H1 (cell line): ENCODE measurements around the gene MAPK14. TPM values are rescaled to one million over a fixed set of nuclear protein-coding genes. Genes with fewer than 3 reads are reported as not detected.

Experiments
- CTCF ChIA-PET: fragments of 300-600 bp; sonication (Branson Sonifier 250); formaldehyde crosslinking; loops from one replicate; lab custom pipeline; 2021; ENCODE audit not compliant: partially characterized antibody; lab: Charles Lee
- POLR2A ChIA-PET: fragments of 300-600 bp; sonication (Branson Sonifier 250); formaldehyde crosslinking; loops from one replicate; lab custom pipeline; 2021; ENCODE audit warnings: inconsistent platforms; ENCODE audit not compliant: partially characterized antibody; lab: Charles Lee
- DNase-seq, 2 experiments: peaks; one replicate each; pipeline versions ENCODE4 v3.0.0 to v3.0.0-alpha.2; 2010 to 2022; ENCODE audit warnings: low spot score in 2 of 2, low read depth in 1 of 2, mixed read lengths in 1 of 2
- FAIRE-seq: peaks from 2 replicates; lab custom pipeline; 2011; peaks lifted over from hg19 to GRCh38; lab: Jason Lieb, UNC
- H2AFZ ChIP-seq: 2 replicates; pipeline ENCODE4 v1.8.1; 2012; ENCODE audit warnings: low read length, inconsistent platforms
- H2AK5ac ChIP-seq: 2 replicates; pipeline ENCODE4 v1.6.1; 2013; ENCODE audit warnings: low read depth, low read length
- H2BK120ac ChIP-seq: replicated peaks from 2 replicates; pipeline ENCODE3; 2013; ENCODE audit warnings: low read depth, low read length, inconsistent platforms
- H2BK12ac ChIP-seq: 2 replicates; pipeline ENCODE4 v1.6.1; 2013; ENCODE audit warnings: low read depth, low read length
- H2BK15ac ChIP-seq: 2 replicates; pipeline ENCODE4 v1.6.1; 2013; ENCODE audit warnings: low read length
- H2BK20ac ChIP-seq: 2 replicates; pipeline ENCODE4 v1.6.1; 2013; ENCODE audit warnings: low read length
- H2BK5ac ChIP-seq: 2 replicates; pipeline ENCODE4 v1.6.1; 2013; ENCODE audit warnings: low read depth, low read length
- H3K14ac ChIP-seq: 2 replicates; pipeline ENCODE4 v1.6.1; 2013; ENCODE audit warnings: inconsistent platforms; ENCODE audit not compliant: insufficient read length
- H3K18ac ChIP-seq: 2 replicates; pipeline ENCODE4 v1.6.1; 2013; ENCODE audit warnings: low read length; ENCODE audit errors: extremely low read depth
- H3K23ac ChIP-seq: 2 replicates; pipeline ENCODE4 v1.6.1; 2013; ENCODE audit warnings: inconsistent platforms; ENCODE audit not compliant: insufficient read length
- H3K23me2 ChIP-seq: 2 replicates; pipeline ENCODE4 v1.6.1; 2013; ENCODE audit warnings: low read depth, low read length
- H3K27ac ChIP-seq: 2 replicates; pipeline ENCODE4 v1.6.1; 2011; ENCODE audit warnings: low read depth, low read length, inconsistent platforms
- H3K27me3 ChIP-seq, 4 experiments: replicated peaks in 1 of 4; 1 replicate in 1 of 4; 2 replicates in 3 of 4; pipeline versions ENCODE4 v1.6.1 to v1.8.1; 2011 to 2013; ENCODE audit warnings: low read length in 3 of 4, mild to moderate bottlenecking in 3 of 4, inconsistent platforms in 2 of 4, mixed read lengths in 2 of 4, moderate library complexity in 1 of 4; ENCODE audit not compliant: control insufficient read depth in 3 of 4, insufficient read depth in 3 of 4; ENCODE audit errors: extremely low read depth in 1 of 4
- H3K36me3 ChIP-seq, 4 experiments: 2 replicates each; pipeline versions ENCODE4 v1.6.1 to v1.8.1; 2011 to 2013; ENCODE audit warnings: mild to moderate bottlenecking in 4 of 4, low read length in 3 of 4, moderate library complexity in 2 of 4, control low read depth in 1 of 4, inconsistent platforms in 1 of 4; ENCODE audit not compliant: insufficient read depth in 4 of 4, control insufficient read depth in 2 of 4
- H3K4ac ChIP-seq: replicated peaks from 2 replicates; pipeline ENCODE3; 2013; ENCODE audit warnings: low read length, low read depth, mixed read lengths, inconsistent platforms; ENCODE audit not compliant: insufficient read length
- H3K4me1 ChIP-seq, 4 experiments: replicated peaks in 1 of 4; 1 replicate in 1 of 4; 2 replicates in 3 of 4; pipeline versions ENCODE4 v1.6.1 to v1.8.1; 2011 to 2013; ENCODE audit warnings: low read length in 3 of 4, inconsistent platforms in 2 of 4, mixed read lengths in 1 of 4; ENCODE audit not compliant: insufficient read depth in 4 of 4, control insufficient read depth in 3 of 4
- H3K4me2 ChIP-seq, 2 experiments: 2 replicates each; pipeline versions ENCODE4 v1.6.1 to v1.8.1; 2011 to 2013; ENCODE audit warnings: low read depth in 2 of 2, low read length in 2 of 2, control low read depth in 1 of 2, inconsistent platforms in 1 of 2, mild to moderate bottlenecking in 1 of 2; ENCODE audit not compliant: insufficient read depth in 1 of 2
- H3K4me3 ChIP-seq, 4 experiments: fragments of 200-600, 300-600 bp in 1 of 4; sonication (generic), shearing (Covaris generic), sonication (Bioruptor Twin) in 1 of 4; 2 replicates each; pipeline versions ENCODE4 v1.5.1 to v1.8.1; 2011 to 2016; ENCODE audit warnings: low read length in 4 of 4, low read depth in 3 of 4, control low read depth in 2 of 4, inconsistent platforms in 2 of 4, mild to moderate bottlenecking in 2 of 4, mixed read lengths in 1 of 4, moderate library complexity in 1 of 4; ENCODE audit not compliant: insufficient read depth in 2 of 4; ENCODE audit errors: extremely low read depth in 1 of 4
- H3K56ac ChIP-seq: replicated peaks from 2 replicates; pipeline ENCODE3; 2013; ENCODE audit warnings: low read depth, mild to moderate bottlenecking, mixed read lengths, low read length, inconsistent platforms; ENCODE audit not compliant: insufficient read length
- H3K79me1 ChIP-seq: 2 replicates; pipeline ENCODE4 v1.6.1; 2013; ENCODE audit warnings: low read depth, low read length, control low read depth
- H3K79me2 ChIP-seq, 2 experiments: 2 replicates each; pipeline versions ENCODE4 v1.6.1 to v1.8.1; 2012 to 2013; ENCODE audit warnings: low read length in 2 of 2, mild to moderate bottlenecking in 2 of 2, inconsistent platforms in 1 of 2; ENCODE audit not compliant: insufficient read depth in 2 of 2, control insufficient read depth in 1 of 2
- H3K9ac ChIP-seq, 4 experiments: replicated peaks in 1 of 4; 1 replicate in 1 of 4; 2 replicates in 3 of 4; pipeline versions ENCODE4 v1.6.1 to v1.8.1; 2011 to 2013; ENCODE audit warnings: low read depth in 3 of 4, low read length in 3 of 4, control low read depth in 2 of 4, mild to moderate bottlenecking in 2 of 4, moderate library complexity in 2 of 4, inconsistent platforms in 1 of 4; ENCODE audit errors: extremely low read depth in 1 of 4
- H3K9me3 ChIP-seq, 2 experiments: 2 replicates each; pipeline versions ENCODE4 v1.6.1 to v1.8.1; 2012 to 2013; ENCODE audit warnings: mild to moderate bottlenecking in 2 of 2, moderate library complexity in 2 of 2, control low read depth in 1 of 2, inconsistent platforms in 1 of 2, low read depth in 1 of 2, low read length in 1 of 2, mixed read lengths in 1 of 2; ENCODE audit not compliant: insufficient read depth in 2 of 2
- H4K20me1 ChIP-seq, 2 experiments: replicated peaks in 1 of 2; 2 replicates each; pipeline versions ENCODE3 to v1.8.1; 2011 to 2013; ENCODE audit warnings: inconsistent platforms in 2 of 2, low read length in 2 of 2, mild to moderate bottlenecking in 1 of 2; ENCODE audit not compliant: insufficient read depth in 2 of 2, control insufficient read depth in 1 of 2
- H4K5ac ChIP-seq: 2 replicates; pipeline ENCODE4 v1.6.1; 2013; ENCODE audit warnings: low read length, low read depth, mixed read lengths, inconsistent platforms; ENCODE audit not compliant: insufficient read length
- H4K8ac ChIP-seq: 2 replicates; pipeline ENCODE4 v1.8.0; 2013; ENCODE audit warnings: mild to moderate bottlenecking, moderate library complexity, low read length, inconsistent platforms; ENCODE audit not compliant: insufficient read depth; ENCODE audit errors: extremely low read depth
- H4K91ac ChIP-seq: replicated peaks from 2 replicates; pipeline ENCODE3; 2013; ENCODE audit warnings: low read length, mixed read lengths, inconsistent platforms; ENCODE audit not compliant: insufficient read length
- ASH2L ChIP-seq: fragments of 200-600, 300-600 bp; sonication (generic); IDR thresholded peaks from one replicate; pipeline ENCODE4 v1.7.1; 2017; ENCODE audit warnings: low read length
- CEBPB ChIP-seq: IDR thresholded peaks from 2 replicates; pipeline ENCODE4 v1.6.1; 2012; ENCODE audit warnings: low read depth, low read length
- FOSL1 ChIP-seq: IDR thresholded peaks from 2 replicates; pipeline ENCODE4 v1.6.1; 2011; ENCODE audit warnings: mild to moderate bottlenecking, low read depth, low read length, moderate library complexity; ENCODE audit not compliant: insufficient read depth
- NANOG ChIP-seq: IDR thresholded peaks from 2 replicates; pipeline ENCODE4 v1.6.1; 2011; ENCODE audit warnings: low read length, low read depth, mild to moderate bottlenecking, inconsistent platforms; ENCODE audit not compliant: insufficient read depth, poor library complexity, severe bottlenecking
- POLR2A ChIP-seq, 2 experiments: IDR thresholded peaks; 1 replicate in 1 of 2; 2 replicates in 1 of 2; pipeline ENCODE4 v1.6.1; 2011; ENCODE audit warnings: low read depth in 2 of 2, low read length in 2 of 2, mild to moderate bottlenecking in 2 of 2; ENCODE audit errors: control extremely low read depth in 1 of 2
- SIX5 ChIP-seq: IDR thresholded peaks from 2 replicates; pipeline ENCODE4 v1.6.1; 2011; ENCODE audit warnings: mild to moderate bottlenecking, low read depth, low read length
- SP2 ChIP-seq: IDR thresholded peaks from 2 replicates; pipeline ENCODE4 v1.6.1; 2012; ENCODE audit warnings: mild to moderate bottlenecking, low read length, inconsistent platforms
- WGBS, 2 experiments: shearing (Covaris generic) in 1 of 2; methylation state at CpG; one replicate each; pipeline versions ENCODE4 v1.1.6 to v1.1.7; 2013 to 2015; ENCODE audit warnings: low lambda C conversion rate in 2 of 2, mixed read lengths in 2 of 2, inconsistent platforms in 1 of 2, low coverage in 1 of 2, missing lambda C conversion rate in 1 of 2; ENCODE audit not compliant: insufficient replicate concordance in 2 of 2, insufficient coverage in 1 of 2, insufficient read length in 1 of 2; ENCODE audit errors: extremely low coverage in 1 of 2, missing lambda C conversion rate in 1 of 2; 5-methylcytosine and 5-hydroxymethylcytosine counted together
- polyA plus RNA-seq, 7 experiments: library from polyadenylated mRNA; depleted of rRNA in 3 of 7; stranded (reverse) in 5 of 7; unstranded in 2 of 7; fragments of >200 nt in 5 of 7; fragments of 200-250 nt in 2 of 7; gene quantifications; 1 replicate in 5 of 7; 2 replicates in 1 of 7; 4 replicates in 1 of 7; pipeline versions ENCODE4 v1.2.1 to v1.2.3, GENCODE V29; 2011 to 2013; ENCODE audit warnings: missing spikeins in 2 of 7, mixed read lengths in 2 of 7
- total RNA-seq: library from RNA; stranded (reverse); fragmentation: NEBNext Ultra II Directional; extraction: Animal tissue kit (Norgen Biotek cat#: 25700); gene quantifications from 2 replicates; pipeline ENCODE4 v1.2.1, GENCODE V29; 2021

The MAPK14 gene
- total and polyA plus RNA-seq, 2 of the 8 experiments (the other 6 are each of a cell fraction or from before 2014, with no cell fraction given) = 18.1 to 39.3 TPM

DNA sequence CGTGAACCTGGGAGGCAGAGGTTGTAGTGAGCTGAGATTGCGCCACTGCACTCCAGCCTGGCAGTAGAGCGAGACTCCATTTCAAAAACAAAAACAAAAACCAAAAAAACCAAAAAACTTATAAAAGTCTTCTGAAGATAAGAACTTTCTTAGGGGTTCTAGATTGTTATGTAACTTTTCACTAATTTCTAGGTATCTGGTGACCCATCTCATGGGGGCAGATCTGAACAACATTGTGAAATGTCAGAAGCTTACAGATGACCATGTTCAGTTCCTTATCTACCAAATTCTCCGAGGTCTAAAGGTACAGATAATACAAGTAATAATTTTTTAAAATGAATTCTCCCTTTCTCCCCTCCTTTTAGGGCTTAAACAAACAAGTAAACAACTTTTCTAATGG is 45.1 kb downstream of the MAPK14 start:
- Histone ChIP-seq H3K4me1 (no peaks in the 10 kb centered on the region), H2BK15ac (no peak overlapping the region), H3K4me2 (no peak overlapping the region), H3K4me3 (no peak overlapping the region)
- POLR2A ChIA-PET = no interaction called here
- TF ChIP-seq ASH2L (no peak), FOSL1 (no peak), SIX5 (no peak), POLR2A (IDR thresholded peaks at IDR 0.05; ENCODE audit: control extremely low read depth in 1 of 2, low read depth in 2 of 2, low read length in 2 of 2) (no peak), SP2 (no peak), NANOG (no peak), CEBPB (no peak)
- TF ChIP-seq, all 59 proteins: peak for 0
- H2BK120ac ChIP-seq = no peak overlapping the region
- H4K5ac ChIP-seq = no peak overlapping the region
- CTCF ChIA-PET = interaction anchor here (1.9 kb wide), 1 partner anchor 23 kb away, joined by 13 read pairs; no protein-coding TSS in a partner anchor
- no peak overlapping the region for H2AK5ac ChIP-seq
- no peak overlapping the region for H3K56ac ChIP-seq
- no peak overlapping the region for H3K27ac ChIP-seq
- H3K9me3 ChIP-seq = no peaks in the 10 kb centered on the region
- H3K4ac ChIP-seq = no peak overlapping the region
- H2BK5ac ChIP-seq = no peak overlapping the region
- H4K8ac ChIP-seq = no peak overlapping the region
- no peak overlapping the region for H2BK20ac ChIP-seq
- no peak for FAIRE-seq
- peaks cover 0 to 2% of the 10 kb centered on the region in 2 experiments for H4K20me1 ChIP-seq
- no peak overlapping the region for H3K18ac ChIP-seq
- H4K91ac ChIP-seq = no peak overlapping the region
- no peak overlapping the region for H2BK12ac ChIP-seq
- H3K27me3 ChIP-seq = no peaks in the 10 kb centered on the region
- H3K79me1 ChIP-seq = no peaks in the 10 kb centered on the region
- H2AFZ ChIP-seq = no peak overlapping the region
- WGBS, 2 experiments = 89% methylated on average over 4 of the region's 4 CpGs; no CpG with 5 or more reads in 1 of the 2 experiments
- H3K23ac ChIP-seq = no peak overlapping the region
- peaks cover 0 to 7% of the 10 kb centered on the region in 2 experiments; a peak in 2 of 4 replicates for H3K79me2 ChIP-seq
- no peak for DNase-seq
- H3K23me2 ChIP-seq = no peaks in the 10 kb centered on the region
- H3K36me3 ChIP-seq = peaks cover 0 to 2% (median under 1%) of the 10 kb centered on the region in 4 experiments; a peak in 1 of 8 replicates
- no peak overlapping the region for H3K14ac ChIP-seq
- H3K9ac ChIP-seq = no peak overlapping the region
